ENCODE data around the gene PLEKHG5. TPM values are rescaled to one million over a fixed set of nuclear protein-coding genes. Genes with fewer than 3 reads are reported as not detected.
"Not testable (repeated sequence)": the region's sequence is repeated elsewhere in the genome, so short reads cannot be mapped to it uniquely, and the experiment has no call there.

PLEKHG5 gene
- total RNA-seq, 1 experiment from 2014 or later = 0.86 TPM

GRCh38 chr1:6438047-6438525, 53.4 kb downstream of the PLEKHG5 start:
- intact Hi-C loops (cut with micrococcal nuclease; ENCODE audit: unreplicated experiment) = no loop called here
- no peak overlapping the region for H3K27ac ChIP-seq (ENCODE audit: low read depth, low read length, poor library complexity, severe bottlenecking)
- no TSS peak for BruUV-seq (replicated peaks)

GRCh38 chr1:6437012-6437700, 54.3 kb downstream of the PLEKHG5 start:
- POLR2A ChIA-PET (ENCODE audit: low non-redundant PET); H3K4me1 ChIP-seq (ENCODE audit: insufficient read depth, low read length, poor library complexity, severe bottlenecking); BruUV-seq (replicated peaks); H3K36me3 ChIP-seq (ENCODE audit: insufficient read depth, low read length, poor library complexity, severe bottlenecking); H3K27me3 ChIP-seq (replicated peaks; ENCODE audit: insufficient read depth, low read depth, low read length, poor library complexity); H3K4me3 ChIP-seq (ENCODE audit: low read depth, low read length, poor library complexity, severe bottlenecking); intact Hi-C loops (cut with micrococcal nuclease; ENCODE audit: unreplicated experiment); H3K9me3 ChIP-seq (ENCODE audit: low read depth, low read length, poor library complexity, severe bottlenecking); H3K27ac ChIP-seq (ENCODE audit: low read depth, low read length, poor library complexity, severe bottlenecking): not testable (repeated sequence)
- DNase-seq (ENCODE audit: low spot score) = peak; percentile 59
- CTCF ChIA-PET = interaction anchor here (0.5 to 1.8 kb wide), 13 partner anchors 11 to 1243 kb away, joined by 3 to 16 read pairs (median 6); no protein-coding TSS in a partner anchor
- TF ChIP-seq, protein P1, sequence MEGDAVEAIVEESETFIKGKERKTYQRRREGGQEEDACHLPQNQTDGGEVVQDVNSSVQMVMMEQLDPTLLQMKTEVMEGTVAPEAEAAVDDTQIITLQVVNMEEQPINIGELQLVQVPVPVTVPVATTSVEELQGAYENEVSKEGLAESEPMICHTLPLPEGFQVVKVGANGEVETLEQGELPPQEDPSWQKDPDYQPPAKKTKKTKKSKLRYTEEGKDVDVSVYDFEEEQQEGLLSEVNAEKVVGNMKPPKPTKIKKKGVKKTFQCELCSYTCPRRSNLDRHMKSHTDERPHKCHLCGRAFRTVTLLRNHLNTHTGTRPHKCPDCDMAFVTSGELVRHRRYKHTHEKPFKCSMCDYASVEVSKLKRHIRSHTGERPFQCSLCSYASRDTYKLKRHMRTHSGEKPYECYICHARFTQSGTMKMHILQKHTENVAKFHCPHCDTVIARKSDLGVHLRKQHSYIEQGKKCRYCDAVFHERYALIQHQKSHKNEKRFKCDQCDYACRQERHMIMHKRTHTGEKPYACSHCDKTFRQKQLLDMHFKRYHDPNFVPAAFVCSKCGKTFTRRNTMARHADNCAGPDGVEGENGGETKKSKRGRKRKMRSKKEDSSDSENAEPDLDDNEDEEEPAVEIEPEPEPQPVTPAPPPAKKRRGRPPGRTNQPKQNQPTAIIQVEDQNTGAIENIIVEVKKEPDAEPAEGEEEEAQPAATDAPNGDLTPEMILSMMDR (conservative IDR thresholded peaks at IDR 0.05; ENCODE audit: low read depth, low read length) = peak; percentile 40

More at GRCh38 chr1:6438047-6438525, 53.4 kb downstream of the PLEKHG5 start:
- ChIA-PET POLR2A (ENCODE audit: low non-redundant PET) (no interaction called here), CTCF (interaction anchor here (0.6 to 1.8 kb wide), 11 partner anchors 11 to 235 kb away, joined by 3 to 16 read pairs (median 4); no protein-coding TSS in a partner anchor)
- Histone ChIP-seq H3K36me3 (ENCODE audit: insufficient read depth, low read length, poor library complexity, severe bottlenecking) (no peaks in the 10 kb centered on the region), H3K4me3 (ENCODE audit: low read depth, low read length, poor library complexity, severe bottlenecking) (no peak overlapping the region), H3K27me3 (replicated peaks; ENCODE audit: insufficient read depth, low read depth, low read length, poor library complexity) (no peaks in the 10 kb centered on the region), H3K9me3 (ENCODE audit: low read depth, low read length, poor library complexity, severe bottlenecking) (no peaks in the 10 kb centered on the region), H3K4me1 (ENCODE audit: insufficient read depth, low read length, poor library complexity, severe bottlenecking) (no peaks in the 10 kb centered on the region)
- TF ChIP-seq EZH2 (IDR thresholded peaks at IDR 0.05; ENCODE audit: borderline replicate concordance, low read depth, low read length, poor library complexity, severe bottlenecking) = no peak
- TF ChIP-seq, protein P1 (conservative IDR thresholded peaks at IDR 0.05; ENCODE audit: low read depth, low read length) = peak; percentile 82
- DNase-seq (ENCODE audit: low spot score) = peak; percentile 62

DNA sequence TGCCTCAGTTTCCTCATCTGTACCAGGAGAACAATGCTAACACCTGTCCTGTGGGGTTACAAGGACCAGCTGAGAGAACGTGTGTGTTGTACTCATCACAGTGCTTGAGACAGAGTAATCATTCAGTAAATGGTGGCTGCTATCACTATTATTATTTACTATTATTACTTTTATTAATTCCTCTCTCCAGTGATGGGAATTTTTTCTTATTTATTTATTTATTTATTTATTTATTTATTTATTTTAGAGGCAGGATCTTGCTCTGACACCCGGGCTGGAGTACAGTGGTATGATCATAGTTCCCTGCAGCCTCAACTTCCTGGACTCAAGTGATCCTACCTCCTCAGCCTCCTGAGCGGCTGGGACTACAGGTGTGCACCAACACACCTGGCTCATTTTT, 55.2 kb downstream of the PLEKHG5 start:
- H3K36me3 ChIP-seq (ENCODE audit: insufficient read depth, low read length, poor library complexity, severe bottlenecking); H3K27ac ChIP-seq (ENCODE audit: low read depth, low read length, poor library complexity, severe bottlenecking); H3K4me1 ChIP-seq (ENCODE audit: insufficient read depth, low read length, poor library complexity, severe bottlenecking); POLR2A ChIA-PET (ENCODE audit: low non-redundant PET); H3K9me3 ChIP-seq (ENCODE audit: low read depth, low read length, poor library complexity, severe bottlenecking); H3K4me3 ChIP-seq (ENCODE audit: low read depth, low read length, poor library complexity, severe bottlenecking); H3K27me3 ChIP-seq (replicated peaks; ENCODE audit: insufficient read depth, low read depth, low read length, poor library complexity); DNase-seq (ENCODE audit: low spot score); BruUV-seq (replicated peaks); intact Hi-C loops (cut with micrococcal nuclease; ENCODE audit: unreplicated experiment): not testable (repeated sequence)
- CTCF ChIA-PET = interaction anchor here (1.3 kb wide), 1 partner anchor 12 kb away, joined by 3 read pairs; no protein-coding TSS in a partner anchor

DNA sequence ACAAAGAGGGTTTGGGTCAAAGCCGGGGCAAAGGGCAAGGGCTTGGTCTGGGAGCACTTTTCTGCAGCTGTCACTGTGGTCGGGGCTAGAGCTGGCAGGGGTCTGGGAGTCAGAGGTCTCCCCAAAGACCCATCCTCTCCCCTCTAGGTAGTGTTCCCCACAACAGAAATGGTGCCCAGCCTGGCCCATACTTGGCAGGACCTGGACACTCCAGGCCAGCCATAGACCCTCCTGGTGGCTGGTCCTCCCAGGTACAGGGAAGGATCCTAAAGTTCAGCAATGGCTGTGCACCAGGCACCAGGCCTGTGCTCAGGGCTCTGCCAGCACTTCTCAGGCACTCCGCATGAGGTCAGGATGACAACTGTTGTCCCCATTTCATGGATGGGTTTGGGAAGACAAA, 55.9 kb downstream of the PLEKHG5 start:
- no peak overlapping the region for H3K4me3 ChIP-seq (ENCODE audit: low read depth, low read length, poor library complexity, severe bottlenecking)
- no peak for TF ChIP-seq EZH2 (IDR thresholded peaks at IDR 0.05; ENCODE audit: borderline replicate concordance, low read depth, low read length, poor library complexity, severe bottlenecking)
- TF ChIP-seq, protein P1 (conservative IDR thresholded peaks at IDR 0.05; ENCODE audit: low read depth, low read length) = no peak
- BruUV-seq (replicated peaks) = no TSS peak
- ChIA-PET POLR2A (ENCODE audit: low non-redundant PET) (no interaction called here), CTCF (no interaction called here)
- no peaks in the 10 kb centered on the region for H3K4me1 ChIP-seq (ENCODE audit: insufficient read depth, low read length, poor library complexity, severe bottlenecking)
- intact Hi-C loops (cut with micrococcal nuclease; ENCODE audit: unreplicated experiment) = no loop called here
- H3K36me3 ChIP-seq (ENCODE audit: insufficient read depth, low read length, poor library complexity, severe bottlenecking) = no peaks in the 10 kb centered on the region
- no peaks in the 10 kb centered on the region for H3K9me3 ChIP-seq (ENCODE audit: low read depth, low read length, poor library complexity, severe bottlenecking)
- DNase-seq (ENCODE audit: low spot score) = no peak
- H3K27ac ChIP-seq (ENCODE audit: low read depth, low read length, poor library complexity, severe bottlenecking) = no peak overlapping the region
- H3K27me3 ChIP-seq (replicated peaks; ENCODE audit: insufficient read depth, low read depth, low read length, poor library complexity) = no peaks in the 10 kb centered on the region
